Measurements from ENCODE around the gene SAMD4B.

GRCh38 chr19:39423258-39424086 lies 81.3 kb downstream of the SAMD4B start:
- TF ChIP-seq TAF1 (IDR thresholded peaks at IDR 0.05; ENCODE audit: borderline replicate concordance, low read depth, low read length), result no peak
- TF ChIP-seq POLR2AphosphoS5 (IDR thresholded peaks at IDR 0.05; ENCODE audit: low read depth, low read length), result no peak

Data from GM12892 (cell line).